Endothelial cell of umbilical vein (primary cell): ENCODE results near the gene AK9. TPM values are rescaled to one million over a fixed set of nuclear protein-coding genes. Genes with fewer than 3 reads are reported as not detected.

Experiments used
- BruUV-seq: library from RNA; stranded (reverse); fragments of 400-500 nt; replicated peaks from 2 replicates; lab custom pipeline; 2021; lab: Mats Ljungman, UMichigan
- CTCF ChIA-PET: fragments of 300-600, 350-600 bp; sonication (Branson Sonifier 250); formaldehyde crosslinking; loops from one replicate; lab custom pipeline; 2021; ENCODE audit warnings: antibody characterized with exemption, inconsistent platforms; lab: Charles Lee
- POLR2A ChIA-PET: fragments of 300-600, 350-600 bp; sonication (Branson Sonifier 250); formaldehyde crosslinking; loops from one replicate; lab custom pipeline; 2021; ENCODE audit warnings: antibody characterized with exemption, inconsistent platforms; lab: Charles Lee
- DNase-seq: peaks from one replicate; pipeline ENCODE4 v3.0.0-alpha.2; 2011; ENCODE audit warnings: low read depth, low spot score
- FAIRE-seq: peaks from 2 replicates; lab custom pipeline; 2011; peaks lifted over from hg19 to GRCh38; lab: Jason Lieb, UNC
- H2AFZ ChIP-seq: 2 replicates; pipeline ENCODE4 v1.6.0; 2012; ENCODE audit warnings: low read depth, low read length, control low read depth, inconsistent platforms
- H3K27ac ChIP-seq: 2 replicates; pipeline ENCODE4 v1.5.1; 2011; ENCODE audit warnings: low read depth, mild to moderate bottlenecking, control low read depth, low read length, moderate library complexity; ENCODE audit not compliant: insufficient read depth
- H3K27me3 ChIP-seq, 2 experiments: 2 replicates each; pipeline versions ENCODE4 v1.6.0 to v1.6.1; 2011; ENCODE audit warnings: low read length in 2 of 2, mixed read lengths in 1 of 2; ENCODE audit not compliant: control insufficient read depth in 2 of 2, insufficient read depth in 2 of 2
- H3K36me3 ChIP-seq, 2 experiments: 2 replicates in 1 of 2; 3 replicates in 1 of 2; pipeline ENCODE4 v1.5.1; 2011; ENCODE audit warnings: low read length in 2 of 2, mild to moderate bottlenecking in 1 of 2, moderate library complexity in 1 of 2; ENCODE audit not compliant: control insufficient read depth in 2 of 2, insufficient read depth in 2 of 2; ENCODE audit errors: extremely low read depth in 1 of 2
- H3K4me1 ChIP-seq: 3 replicates; pipeline ENCODE4 v1.5.1; 2011; ENCODE audit warnings: mild to moderate bottlenecking, low read length; ENCODE audit not compliant: control insufficient read depth, insufficient read depth; ENCODE audit errors: extremely low read depth
- H3K4me2 ChIP-seq: 2 replicates; pipeline ENCODE4 v1.6.1; 2011; ENCODE audit warnings: low read length, control low read depth, mixed read lengths; ENCODE audit not compliant: insufficient read depth
- H3K4me3 ChIP-seq, 3 experiments: fragments of 200-600 bp in 1 of 3; sonication (generic), shearing (Covaris generic) in 1 of 3; replicated peaks in 1 of 3; 2 replicates each; pipeline ENCODE4 v1.5.1; 2011 to 2016; ENCODE audit warnings: control low read depth in 3 of 3, low read length in 3 of 3, mild to moderate bottlenecking in 2 of 3, inconsistent platforms in 1 of 3, low read depth in 1 of 3, moderate library complexity in 1 of 3; ENCODE audit not compliant: insufficient read depth in 1 of 3
- H3K79me2 ChIP-seq: 2 replicates; pipeline ENCODE4 v1.6.0; 2012; ENCODE audit warnings: low read length, inconsistent platforms; ENCODE audit not compliant: control insufficient read depth, insufficient read depth
- H3K9ac ChIP-seq: replicated peaks from 2 replicates; pipeline ENCODE3; 2011; ENCODE audit warnings: low read length, control low read depth; ENCODE audit not compliant: insufficient read depth; ENCODE audit errors: extremely low read depth
- H3K9me1 ChIP-seq: replicated peaks from 3 replicates; pipeline ENCODE4 v1.6.0; 2011; ENCODE audit warnings: mild to moderate bottlenecking, low read length; ENCODE audit not compliant: control insufficient read depth, insufficient read depth; ENCODE audit errors: extremely low read depth
- H3K9me3 ChIP-seq: replicated peaks from 2 replicates; pipeline ENCODE4 v1.5.1; 2012; ENCODE audit warnings: low read length, inconsistent platforms; ENCODE audit not compliant: control insufficient read depth, insufficient read depth
- H4K20me1 ChIP-seq: replicated peaks from 2 replicates; pipeline ENCODE3; 2011; ENCODE audit warnings: mild to moderate bottlenecking, low read length; ENCODE audit not compliant: control insufficient read depth, insufficient read depth; ENCODE audit errors: extremely low read depth
- EZH2 ChIP-seq: IDR thresholded peaks from 2 replicates; pipeline ENCODE4 v1.6.1; 2012; ENCODE audit warnings: borderline replicate concordance, low read depth, mild to moderate bottlenecking, moderate library complexity, low read length, inconsistent platforms; ENCODE audit not compliant: severe bottlenecking
- FOS ChIP-seq: IDR thresholded peaks from 2 replicates; pipeline ENCODE4 v1.6.1; 2011; ENCODE audit warnings: mild to moderate bottlenecking, low read length, moderate library complexity, borderline replicate concordance; ENCODE audit not compliant: insufficient read depth
- GATA2 ChIP-seq: IDR thresholded peaks from 2 replicates; pipeline ENCODE4 v1.7.0; 2011; ENCODE audit warnings: low read depth, mild to moderate bottlenecking, moderate library complexity, mixed read lengths, low read length; ENCODE audit not compliant: insufficient read length, insufficient read depth
- JUN ChIP-seq: IDR thresholded peaks from 2 replicates; pipeline ENCODE4 v1.6.1; 2011; ENCODE audit warnings: borderline replicate concordance, low read depth; ENCODE audit not compliant: insufficient read length, insufficient read depth
- MYC ChIP-seq: IDR thresholded peaks from one replicate; pipeline ENCODE4 v1.6.1; 2011; ENCODE audit warnings: mild to moderate bottlenecking, low read depth, low read length
- POLR2A ChIP-seq: IDR thresholded peaks from 2 replicates; pipeline ENCODE4 v1.6.1; 2012; ENCODE audit warnings: low read depth, mild to moderate bottlenecking, control low read depth, low read length
- POLR2AphosphoS5 ChIP-seq: IDR thresholded peaks from 2 replicates; pipeline ENCODE4 v1.6.1; 2012; ENCODE audit warnings: low read depth, mild to moderate bottlenecking, control low read depth, low read length, moderate library complexity; ENCODE audit not compliant: insufficient read depth
- dilution Hi-C: fragments of 300-500 bp; cut with MboI; formaldehyde crosslinking; loops from one replicate; pipeline ENCODE4 v1.15.0; 2019; ENCODE audit warnings: low sequenced_read_pairs; ENCODE audit not compliant: extremely low pct_ligation_motif_present
- intact Hi-C: fragments of 100-400 bp; cut with micrococcal nuclease; formaldehyde crosslinking; loops from one replicate; pipeline ENCODE4 v1.10.0; 2022
- polyA plus RNA-seq, 4 experiments: library from polyadenylated mRNA; depleted of rRNA in 3 of 4; stranded (reverse) in 3 of 4; unstranded in 1 of 4; fragments of >200 nt; gene quantifications; 2 replicates each; pipeline versions ENCODE4 v1.2.1 to v1.2.3, GENCODE V29; 2011 to 2012; ENCODE audit warnings: missing spikeins in 1 of 4
- total RNA-seq: library from RNA; stranded (reverse); gene quantifications from 2 replicates; pipeline ENCODE4 v1.2.3, GENCODE V29; 2021
- TF ChIP-seq, protein P1 (sequence below), 2 donors: IDR thresholded peaks; 1 replicate in 1 of 2; 2 replicates in 1 of 2; pipeline ENCODE4 v1.5.1; 2011; ENCODE audit warnings: low read length in 2 of 2, mild to moderate bottlenecking in 2 of 2, moderate library complexity in 2 of 2, control low read depth in 1 of 2, inconsistent platforms in 1 of 2, low read depth in 1 of 2; ENCODE audit not compliant: insufficient read depth in 1 of 2; ENCODE audit errors: extremely low read depth in 1 of 2
- TF ChIP-seq, protein P2 (sequence below): IDR thresholded peaks from 2 replicates; pipeline ENCODE4 v1.6.1; 2011; ENCODE audit not compliant: insufficient read depth, insufficient read length

The AK9 gene
- total and polyA plus RNA-seq, 2 donors (not counting 3 experiments of a cell fraction or from before 2014, with no cell fraction given): 1.4 to 3.2 TPM

DNA sequence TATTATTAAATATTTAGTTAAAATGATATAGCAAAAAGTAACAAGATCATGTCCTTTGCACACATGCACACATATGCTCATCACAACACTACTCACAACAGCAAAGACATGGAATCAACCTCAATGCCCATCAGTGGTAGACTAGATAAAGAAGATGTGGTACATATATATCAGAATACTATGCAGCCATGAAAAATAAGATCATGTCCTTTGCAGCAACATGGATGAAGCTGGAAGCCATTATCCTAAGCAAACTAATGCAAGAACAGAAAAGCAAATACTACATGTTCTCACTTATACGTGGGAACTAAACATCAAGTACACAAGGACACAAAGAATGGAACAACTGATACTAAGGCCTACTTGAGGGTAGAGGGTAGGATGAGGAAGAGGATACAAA is 14.3 kb downstream of the AK9 start:
- no peaks in the 10 kb centered on the region for H3K36me3 ChIP-seq
- no peak overlapping the region for H3K27ac ChIP-seq
- no peaks in the 10 kb centered on the region for H3K9me1 ChIP-seq
- dilution Hi-C loops: no loop called here
- no TSS peak for BruUV-seq
- ChIA-PET POLR2A (no interaction called here), CTCF (no interaction called here)
- no peaks in the 10 kb centered on the region for H3K9me3 ChIP-seq
- H3K4me3 ChIP-seq: no peak overlapping the region
- TF ChIP-seq, protein P1, sequence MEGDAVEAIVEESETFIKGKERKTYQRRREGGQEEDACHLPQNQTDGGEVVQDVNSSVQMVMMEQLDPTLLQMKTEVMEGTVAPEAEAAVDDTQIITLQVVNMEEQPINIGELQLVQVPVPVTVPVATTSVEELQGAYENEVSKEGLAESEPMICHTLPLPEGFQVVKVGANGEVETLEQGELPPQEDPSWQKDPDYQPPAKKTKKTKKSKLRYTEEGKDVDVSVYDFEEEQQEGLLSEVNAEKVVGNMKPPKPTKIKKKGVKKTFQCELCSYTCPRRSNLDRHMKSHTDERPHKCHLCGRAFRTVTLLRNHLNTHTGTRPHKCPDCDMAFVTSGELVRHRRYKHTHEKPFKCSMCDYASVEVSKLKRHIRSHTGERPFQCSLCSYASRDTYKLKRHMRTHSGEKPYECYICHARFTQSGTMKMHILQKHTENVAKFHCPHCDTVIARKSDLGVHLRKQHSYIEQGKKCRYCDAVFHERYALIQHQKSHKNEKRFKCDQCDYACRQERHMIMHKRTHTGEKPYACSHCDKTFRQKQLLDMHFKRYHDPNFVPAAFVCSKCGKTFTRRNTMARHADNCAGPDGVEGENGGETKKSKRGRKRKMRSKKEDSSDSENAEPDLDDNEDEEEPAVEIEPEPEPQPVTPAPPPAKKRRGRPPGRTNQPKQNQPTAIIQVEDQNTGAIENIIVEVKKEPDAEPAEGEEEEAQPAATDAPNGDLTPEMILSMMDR (IDR thresholded peaks at IDR 0.05; ENCODE audit: extremely low read depth in 1 of 2, insufficient read depth in 1 of 2, low read depth in 1 of 2, low read length in 2 of 2): no peak
- TF ChIP-seq JUN (no peak), POLR2AphosphoS5 (no peak), GATA2 (no peak), MYC (no peak), POLR2A (no peak), EZH2 (no peak), FOS (no peak)
- TF ChIP-seq, protein P2, sequence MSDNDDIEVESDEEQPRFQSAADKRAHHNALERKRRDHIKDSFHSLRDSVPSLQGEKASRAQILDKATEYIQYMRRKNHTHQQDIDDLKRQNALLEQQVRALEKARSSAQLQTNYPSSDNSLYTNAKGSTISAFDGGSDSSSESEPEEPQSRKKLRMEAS: no peak
- H3K27me3 ChIP-seq: no peaks in the 10 kb centered on the region
- no peak for FAIRE-seq
- no peak overlapping the region for H2AFZ ChIP-seq
- no peak for DNase-seq
- no peak overlapping the region for H3K4me2 ChIP-seq
- H3K79me2 ChIP-seq: no peaks in the 10 kb centered on the region
- no peaks in the 10 kb centered on the region for H4K20me1 ChIP-seq
- H3K4me1 ChIP-seq: peaks cover 19% of the 10 kb centered on the region
- intact Hi-C loops: no loop called here
- no peak overlapping the region for H3K9ac ChIP-seq
